ENCODE results near the gene CMTM2. TPM values are rescaled to one million over a fixed set of nuclear protein-coding genes. Genes with fewer than 3 reads are reported as not detected.
"Not testable (repeated sequence)": the region's sequence is repeated elsewhere in the genome, so short reads cannot be mapped to it uniquely, and the experiment has no call there.

The CMTM2 gene
- total RNA-seq, 4 donors from 2014 or later: 0.67 to 1.1 TPM; not detected in 2

DNA sequence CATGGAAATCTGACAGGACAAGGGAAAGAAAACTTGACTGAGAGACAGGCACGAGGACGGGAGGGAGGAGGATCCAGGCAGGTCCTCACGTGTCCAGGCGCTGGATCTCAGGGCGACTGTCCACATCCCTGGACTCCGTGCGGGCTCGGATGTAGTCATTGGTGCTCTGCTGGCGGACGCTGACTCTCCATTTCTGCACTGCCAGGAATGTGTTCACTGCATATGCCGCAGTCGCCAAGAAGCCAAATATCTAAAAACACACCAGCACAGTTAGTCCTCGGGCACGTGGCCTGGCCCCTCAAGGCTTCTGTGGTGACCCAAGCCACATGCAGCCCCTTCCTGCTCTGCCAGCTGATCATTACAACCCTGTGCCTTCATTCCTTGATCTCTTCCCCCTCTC lies 42.7 kb downstream of the CMTM2 start:
- Histone ChIP-seq H3K27me3 (no peaks in the 10 kb centered on the region), H3K36me3 (peaks cover 16 to 24% of the 10 kb centered on the region in 2 donors), H3K9me3 (no peaks in the 10 kb centered on the region), H3K4me3 (replicated peaks in 1 of 3) (no peak overlapping the region), H3K4me1 (peaks cover 14 to 40% of the 10 kb centered on the region in 2 donors), H3K27ac (no peak overlapping the region)
- TF ChIP-seq POLR2A (IDR thresholded peaks at IDR 0.05): no peak
- TF ChIP-seq, protein P1, sequence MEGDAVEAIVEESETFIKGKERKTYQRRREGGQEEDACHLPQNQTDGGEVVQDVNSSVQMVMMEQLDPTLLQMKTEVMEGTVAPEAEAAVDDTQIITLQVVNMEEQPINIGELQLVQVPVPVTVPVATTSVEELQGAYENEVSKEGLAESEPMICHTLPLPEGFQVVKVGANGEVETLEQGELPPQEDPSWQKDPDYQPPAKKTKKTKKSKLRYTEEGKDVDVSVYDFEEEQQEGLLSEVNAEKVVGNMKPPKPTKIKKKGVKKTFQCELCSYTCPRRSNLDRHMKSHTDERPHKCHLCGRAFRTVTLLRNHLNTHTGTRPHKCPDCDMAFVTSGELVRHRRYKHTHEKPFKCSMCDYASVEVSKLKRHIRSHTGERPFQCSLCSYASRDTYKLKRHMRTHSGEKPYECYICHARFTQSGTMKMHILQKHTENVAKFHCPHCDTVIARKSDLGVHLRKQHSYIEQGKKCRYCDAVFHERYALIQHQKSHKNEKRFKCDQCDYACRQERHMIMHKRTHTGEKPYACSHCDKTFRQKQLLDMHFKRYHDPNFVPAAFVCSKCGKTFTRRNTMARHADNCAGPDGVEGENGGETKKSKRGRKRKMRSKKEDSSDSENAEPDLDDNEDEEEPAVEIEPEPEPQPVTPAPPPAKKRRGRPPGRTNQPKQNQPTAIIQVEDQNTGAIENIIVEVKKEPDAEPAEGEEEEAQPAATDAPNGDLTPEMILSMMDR (IDR thresholded peaks at IDR 0.05): no peak
- intact Hi-C loops (cut with DNase I): no loop called here
- 93 to 96% methylated on average over 14 of the region's 14 CpGs for WGBS, 2 donors
- no peak for DNase-seq

DNA sequence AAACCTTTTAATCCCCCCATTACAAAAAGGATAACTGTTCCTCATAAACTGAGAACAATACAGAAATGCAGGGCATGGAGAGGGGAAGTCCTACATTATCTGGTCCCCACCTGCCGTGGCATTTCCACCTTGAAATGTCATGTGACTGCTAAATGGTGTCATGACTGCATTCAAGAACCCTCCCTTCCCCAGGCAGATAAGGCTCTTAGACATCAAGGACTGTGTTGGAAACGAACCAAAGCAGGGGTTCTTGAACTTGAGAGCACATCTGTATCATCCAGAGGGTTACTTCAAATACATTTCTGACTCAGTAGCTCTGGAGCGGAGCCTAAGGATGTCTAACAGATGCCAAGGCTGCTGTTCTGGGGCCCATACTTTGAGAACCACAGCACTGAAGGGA lies 43.6 kb downstream of the CMTM2 start:
- H3K9me3 ChIP-seq: no peaks in the 10 kb centered on the region
- no peak for TF ChIP-seq POLR2A (IDR thresholded peaks at IDR 0.05)
- TF ChIP-seq, protein P1 (IDR thresholded peaks at IDR 0.05): no peak
- no peaks in the 10 kb centered on the region for H3K27me3 ChIP-seq
- H3K27ac ChIP-seq: no peak overlapping the region
- intact Hi-C loops (cut with DNase I): no loop called here
- DNase-seq: no peak
- peaks cover 16 to 24% of the 10 kb centered on the region in 2 donors for H3K36me3 ChIP-seq
- H3K4me1 ChIP-seq: peaks cover 11 to 31% of the 10 kb centered on the region in 2 donors
- 63 to 67% methylated on average over 3 of the region's 3 CpGs for WGBS, 2 donors
- no peak overlapping the region for H3K4me3 ChIP-seq (replicated peaks in 1 of 3)

DNA sequence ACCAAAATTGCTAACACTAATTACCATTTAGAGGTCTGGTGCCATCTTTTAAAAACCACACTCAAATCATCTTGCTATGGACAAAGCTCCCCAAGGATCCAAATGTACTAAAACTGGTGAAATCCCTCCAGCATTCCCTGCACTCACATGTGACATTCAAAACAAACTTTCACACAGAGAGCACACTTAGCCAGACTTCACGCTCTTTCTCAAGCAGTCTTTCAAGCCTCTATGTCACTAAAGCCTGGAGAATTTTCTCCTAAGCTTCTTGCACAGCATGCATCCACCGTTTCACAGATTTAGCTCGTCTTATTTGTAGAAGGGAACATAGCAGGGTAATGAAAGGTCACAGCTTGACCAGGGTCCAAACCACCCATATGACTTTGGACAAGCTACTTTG lies 44.5 kb downstream of the CMTM2 start:
- no peak overlapping the region for H3K4me3 ChIP-seq (replicated peaks in 1 of 3)
- WGBS, 2 donors: 38 to 57% methylated on average over 3 of the region's 3 CpGs
- TF ChIP-seq POLR2A (IDR thresholded peaks at IDR 0.05): no peak
- TF ChIP-seq, protein P1 (IDR thresholded peaks at IDR 0.05): no peak

GRCh38 chr16:66627611-66628378 lies 48.5 kb downstream of the CMTM2 start:
- intact Hi-C loops (cut with DNase I); H3K27ac ChIP-seq; H3K36me3 ChIP-seq; H3K4me3 ChIP-seq (replicated peaks in 1 of 3); DNase-seq; H3K9me3 ChIP-seq; H3K27me3 ChIP-seq: not testable (repeated sequence)
- H3K4me1 ChIP-seq: peaks cover 16 to 32% of the 10 kb centered on the region in 2 donors
- WGBS, 2 donors: 93 to 95% methylated on average over 17 of the region's 17 CpGs

More for the DNA sequence above, 44.5 kb downstream of the CMTM2 start:
- no peak overlapping the region for H3K27ac ChIP-seq
- H3K27me3 ChIP-seq: no peaks in the 10 kb centered on the region
- H3K9me3 ChIP-seq: no peaks in the 10 kb centered on the region
- intact Hi-C loops (cut with DNase I): no loop called here
- peaks cover 16 to 24% of the 10 kb centered on the region in 2 donors for H3K36me3 ChIP-seq
- H3K4me1 ChIP-seq: peaks cover 8 to 22% of the 10 kb centered on the region in 2 donors
- peak in 1 of 2 donors; percentile 23 for DNase-seq

GRCh38 chr16:66629856-66630255 lies 50.6 kb downstream of the CMTM2 start:
- 88 to 94% methylated on average over 5 of the region's 5 CpGs for WGBS, 2 donors
- Histone ChIP-seq H3K4me1 (peaks cover 8 to 16% of the 10 kb centered on the region in 2 donors), H3K27ac (no peak overlapping the region), H3K4me3 (replicated peaks in 1 of 3) (no peak overlapping the region), H3K9me3 (no peaks in the 10 kb centered on the region), H3K36me3 (no peaks in the 10 kb centered on the region), H3K27me3 (no peaks in the 10 kb centered on the region)
- DNase-seq: no peak
- no peak for TF ChIP-seq POLR2A (IDR thresholded peaks at IDR 0.05)
- TF ChIP-seq, protein P1 (IDR thresholded peaks at IDR 0.05): no peak
- intact Hi-C loops (cut with DNase I): no loop called here

DNA sequence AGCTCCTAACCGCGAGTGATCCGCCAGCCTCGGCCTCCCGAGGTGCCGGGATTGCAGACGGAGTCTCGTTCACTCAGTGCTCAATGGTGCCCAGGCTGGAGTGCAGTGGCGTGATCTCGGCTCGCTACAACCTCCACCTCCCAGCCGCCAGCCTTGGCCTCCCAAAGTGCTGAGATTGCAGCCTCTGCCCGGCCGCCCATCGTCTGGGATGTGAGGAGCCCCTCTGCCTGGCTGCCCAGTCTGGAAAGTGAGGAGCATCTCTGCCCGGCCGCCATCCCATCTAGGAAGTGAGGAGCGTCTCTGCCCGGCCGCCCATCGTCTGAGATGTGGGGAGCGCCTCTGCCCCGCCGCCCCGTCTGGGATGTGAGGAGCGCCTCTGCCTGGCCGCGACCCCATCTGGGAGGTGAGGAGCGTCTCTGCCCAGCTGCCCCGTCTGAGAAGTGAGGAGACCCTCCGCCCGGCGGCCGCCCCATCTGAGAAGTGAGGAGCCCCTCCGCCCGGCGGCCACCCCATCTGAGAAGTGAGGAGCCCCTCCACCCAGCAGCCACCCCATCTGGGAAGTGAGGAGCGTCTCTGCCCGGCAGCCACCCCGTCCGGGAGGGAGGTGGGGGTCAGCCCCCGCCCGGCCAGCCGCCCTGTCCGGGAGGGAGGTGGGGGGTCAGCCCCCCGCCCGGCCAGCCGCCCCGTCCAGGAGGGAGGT lies 51.4 kb downstream of the CMTM2 start:
- 98% methylated on average over 10 of the region's 49 CpGs; no CpG with 5 or more reads in 1 of the 2 donors for WGBS, 2 donors
- intact Hi-C loops (cut with DNase I); H3K27me3 ChIP-seq; H3K27ac ChIP-seq; H3K9me3 ChIP-seq; H3K4me3 ChIP-seq (replicated peaks in 1 of 3); H3K36me3 ChIP-seq; DNase-seq: not testable (repeated sequence)
- peaks cover 8 to 16% of the 10 kb centered on the region in 2 donors for H3K4me1 ChIP-seq

DNA sequence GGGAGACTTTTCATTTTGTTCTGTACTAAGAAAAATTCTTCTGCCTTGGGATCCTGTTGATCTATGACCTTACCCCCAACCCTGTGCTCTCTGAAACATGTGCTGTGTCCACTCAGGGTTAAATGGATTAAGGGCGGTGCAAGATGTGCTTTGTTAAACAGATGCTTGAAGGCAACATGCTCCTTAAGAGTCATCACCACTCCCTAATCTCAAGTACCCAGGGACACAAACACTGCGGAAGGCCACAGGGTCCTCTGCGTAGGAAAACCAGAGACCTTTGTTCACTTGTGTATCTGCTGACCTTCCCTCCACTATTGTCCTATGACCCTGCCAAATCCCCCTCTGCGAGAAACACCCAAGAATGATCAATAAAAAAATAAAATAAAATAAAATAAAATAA lies 52.3 kb downstream of the CMTM2 start:
- DNase-seq; H3K4me3 ChIP-seq (replicated peaks in 1 of 3); H3K36me3 ChIP-seq; H3K9me3 ChIP-seq; H3K27me3 ChIP-seq; intact Hi-C loops (cut with DNase I): not testable (repeated sequence)
- Histone ChIP-seq H3K4me1 (peaks cover 12 to 16% of the 10 kb centered on the region in 2 donors), H3K27ac (peak overlapping the region; percentile 7 to 75 (median 58))
- WGBS, 2 donors: 53 to 67% methylated on average over 4 of the region's 4 CpGs
